ENCODE data around the gene TSPEAR.

- no peak for TF ChIP-seq CTCF (IDR thresholded peaks at IDR 0.05; ENCODE audit: low read depth, low read length)
- no peak for TF ChIP-seq POLR2A (IDR thresholded peaks at IDR 0.05; ENCODE audit: extremely low read depth, insufficient read length)
- no peak for TF ChIP-seq MAX (IDR thresholded peaks at IDR 0.05; ENCODE audit: low read depth, low read length)
Observed at GRCh38 chr21:44480200-44481053, 230.9 kb downstream of the TSPEAR start.

Data from NB4 (cell line).